NCI-H1417 (cell line): ENCODE data around the gene MMP24OS.

Experiments used
- DNase-seq, 3 experiments: peaks; one replicate each; lab custom pipeline; 2025; lab: John Stamatoyannopoulos, UW

Gene MMP24OS

GRCh38 chr20:35291654-35292503 lies 14.0 kb upstream of the MMP24OS start, which contains the start of gene FAM83C:
Gene FAM83C, minus strand, starts transcription at chr20:35292425. Its CDS starts 121 bp downstream, at chr20:35292304.
- DNase-seq, result no peak

DNA sequence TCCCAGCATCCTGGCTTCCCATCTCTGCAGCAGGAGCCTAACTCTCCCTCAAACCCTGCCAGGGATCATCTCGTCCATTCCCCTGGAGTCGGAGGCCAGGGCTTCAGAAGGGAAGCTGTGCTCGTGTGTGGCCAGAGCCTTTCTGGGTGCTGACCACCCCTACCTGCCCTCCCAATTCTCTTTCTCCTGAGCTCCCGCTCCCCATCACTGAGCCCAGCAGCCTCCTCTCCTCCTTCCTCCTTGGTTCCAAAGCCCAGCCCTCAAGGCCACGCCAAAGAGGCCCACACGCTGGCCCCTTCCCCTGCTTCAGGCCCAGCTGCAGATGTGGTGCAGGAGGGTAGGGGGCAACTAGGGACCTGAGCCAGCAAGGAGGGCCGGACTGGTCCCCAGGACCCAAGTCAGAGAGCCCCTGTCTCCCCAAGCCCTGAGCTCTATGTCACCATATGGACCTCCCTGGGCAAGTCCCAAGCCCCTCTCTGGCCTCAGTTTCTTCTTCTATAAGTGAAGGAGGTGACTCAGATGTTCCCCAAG lies 13.0 kb upstream of the MMP24OS start:
- no peak for DNase-seq

- no peak for DNase-seq
These were observed 12.4 kb upstream of the MMP24OS start for GRCh38 chr20:35290186-35290886.

- no peak for DNase-seq
These were observed 10.6 kb upstream of the MMP24OS start for GRCh38 chr20:35288325-35289060.

DNA sequence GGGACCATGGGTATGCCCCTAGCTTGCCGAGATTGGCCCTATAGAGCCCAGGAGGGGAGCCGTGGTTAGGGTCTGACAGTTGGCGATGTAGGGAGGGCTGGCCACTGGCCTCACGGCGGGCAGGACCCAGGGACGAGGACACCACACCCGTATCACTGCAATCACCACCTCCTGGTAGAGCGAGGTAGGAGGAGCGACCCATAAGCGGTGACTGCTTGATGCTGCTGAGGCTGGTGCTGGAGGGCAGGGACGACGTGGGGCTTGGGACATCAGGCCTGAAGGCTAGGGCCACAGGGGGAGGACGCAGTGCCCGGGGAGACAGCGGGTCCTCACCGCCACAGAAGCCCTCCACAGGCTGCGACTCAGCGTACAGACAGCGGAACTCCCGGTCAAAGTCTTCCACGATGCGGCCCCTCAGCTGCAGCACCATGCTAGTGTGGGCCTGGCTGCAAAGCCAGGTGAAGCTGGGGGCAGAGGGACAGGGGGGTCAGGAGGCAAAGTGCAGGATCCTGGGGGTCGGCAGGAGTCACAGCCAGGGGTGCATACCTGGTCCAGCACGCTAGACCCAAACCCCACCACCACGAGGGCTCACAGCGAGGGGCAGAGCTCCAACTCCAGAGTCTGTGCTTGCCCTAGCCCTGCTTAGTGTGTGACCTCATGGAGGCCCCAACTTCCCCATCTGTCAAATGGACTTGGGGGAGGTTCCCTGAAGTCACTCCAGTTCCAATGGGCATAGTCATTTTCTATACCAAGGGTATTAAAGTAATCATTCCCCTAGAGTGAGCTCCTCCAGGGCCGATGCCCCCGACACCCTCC lies 9.8 kb upstream of the MMP24OS start:
- DNase-seq, result no peak

DNA sequence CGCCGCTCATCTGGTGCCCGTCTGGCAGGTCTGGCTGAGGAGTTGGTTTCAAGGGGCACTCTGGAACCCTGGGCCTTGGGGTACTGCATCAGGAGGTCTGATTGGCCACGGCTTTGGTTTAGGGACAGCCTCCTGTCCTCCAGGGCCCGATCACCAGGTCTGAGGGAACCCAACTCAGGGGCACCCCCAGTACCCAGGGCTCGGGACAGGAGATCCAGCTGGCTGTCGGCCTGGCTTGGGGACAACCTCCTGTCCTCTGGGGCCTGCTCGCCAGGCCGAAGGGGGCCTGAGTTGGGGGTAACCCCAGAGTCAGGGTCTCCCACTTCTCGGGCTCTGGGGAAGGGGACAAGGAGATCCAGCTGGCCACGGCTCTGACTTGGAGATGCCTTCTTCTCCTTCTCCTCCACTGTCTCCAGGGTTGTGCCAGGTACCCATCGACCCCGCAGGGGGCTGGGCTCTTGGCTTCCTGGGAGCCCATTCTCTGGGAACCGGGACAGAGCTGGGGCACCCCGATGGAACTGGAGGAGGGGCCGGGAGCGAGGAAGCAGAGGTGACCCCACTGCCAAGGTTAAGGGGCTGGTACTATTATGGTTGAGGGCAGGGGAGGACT lies 9.1 kb upstream of the MMP24OS start:
- DNase-seq, result no peak

DNA sequence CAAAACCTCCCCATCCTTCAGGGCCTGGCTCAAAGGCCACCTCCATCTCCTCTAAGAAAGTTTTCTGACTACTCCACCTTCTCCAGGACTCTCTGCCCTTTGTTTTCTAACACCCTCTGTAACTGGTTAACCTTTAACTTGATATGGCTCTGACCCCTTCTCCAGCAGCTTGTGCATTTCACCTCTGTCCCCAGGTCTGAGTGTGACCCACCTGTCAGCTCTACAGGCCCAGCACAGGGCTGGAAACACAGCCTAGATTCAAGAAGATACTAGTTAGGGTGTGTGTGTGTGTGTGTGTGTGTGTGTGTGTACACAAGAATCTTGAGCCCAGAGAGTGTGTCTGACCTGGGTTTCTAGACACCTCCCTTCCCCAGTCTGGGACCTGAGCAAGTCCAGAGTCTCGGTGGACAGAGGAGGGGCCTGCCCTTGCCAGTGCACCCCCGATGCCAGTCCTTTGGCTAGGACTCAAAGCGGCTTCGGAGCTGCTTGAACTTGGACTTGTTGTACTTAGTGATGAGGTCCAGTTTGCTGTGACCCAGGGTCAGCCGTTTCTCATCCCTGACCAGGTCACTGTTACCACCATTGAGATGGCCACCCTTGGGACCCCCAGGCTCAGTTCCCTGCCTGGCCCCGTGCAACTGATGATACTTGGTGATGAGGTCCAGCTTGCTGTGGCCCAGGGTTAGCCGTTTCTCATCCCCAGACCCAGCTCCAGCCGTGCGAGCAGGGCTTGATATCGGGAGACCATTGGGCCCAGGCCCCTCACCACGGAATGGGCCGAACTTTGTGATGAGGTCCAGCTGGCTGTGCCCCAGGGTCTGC lies 8.4 kb upstream of the MMP24OS start:
- DNase-seq, result no peak

- DNase-seq, result no peak
These were observed 7.8 kb upstream of the MMP24OS start for GRCh38 chr20:35285806-35286076.

DNA sequence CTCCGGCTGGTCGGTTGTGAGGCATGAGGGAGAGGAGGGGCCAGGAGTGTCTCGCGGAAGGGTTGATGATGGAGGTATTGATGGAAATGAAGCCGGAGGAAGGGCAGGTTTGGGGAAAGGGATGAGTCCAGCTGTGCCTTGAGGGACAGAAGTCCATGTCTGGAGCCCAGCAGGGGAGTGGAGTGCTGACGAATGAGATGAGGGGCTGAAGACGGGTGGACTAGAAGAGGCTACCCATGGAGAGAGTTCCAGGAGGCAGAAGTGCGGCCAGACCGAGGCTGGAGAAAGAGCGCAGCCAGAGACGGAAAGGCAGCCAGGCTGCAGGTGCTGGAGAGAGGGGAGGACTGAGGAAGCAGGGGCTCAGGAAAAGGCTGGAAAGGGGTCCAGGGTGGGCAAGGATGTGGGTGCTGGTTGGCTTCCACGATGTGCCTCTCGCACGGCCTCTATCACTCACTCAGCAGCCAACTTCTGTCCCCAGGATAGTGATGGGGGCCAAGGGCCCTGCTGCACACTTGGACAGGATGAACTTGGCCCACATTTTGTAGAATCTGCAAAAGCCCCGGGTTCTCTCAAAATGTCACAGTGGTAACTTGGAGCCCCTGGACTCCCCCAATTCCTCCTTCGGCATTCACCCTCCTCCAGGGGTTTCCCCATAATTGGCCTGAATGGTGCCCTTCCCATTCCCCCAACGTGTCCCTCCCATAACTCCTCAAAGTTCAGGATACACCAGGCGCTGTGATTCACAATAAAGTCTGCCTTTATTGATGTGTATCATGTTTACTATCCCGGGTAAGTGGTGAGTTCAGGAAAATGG lies 7.3 kb upstream of the MMP24OS start:
- DNase-seq, result no peak

DNA sequence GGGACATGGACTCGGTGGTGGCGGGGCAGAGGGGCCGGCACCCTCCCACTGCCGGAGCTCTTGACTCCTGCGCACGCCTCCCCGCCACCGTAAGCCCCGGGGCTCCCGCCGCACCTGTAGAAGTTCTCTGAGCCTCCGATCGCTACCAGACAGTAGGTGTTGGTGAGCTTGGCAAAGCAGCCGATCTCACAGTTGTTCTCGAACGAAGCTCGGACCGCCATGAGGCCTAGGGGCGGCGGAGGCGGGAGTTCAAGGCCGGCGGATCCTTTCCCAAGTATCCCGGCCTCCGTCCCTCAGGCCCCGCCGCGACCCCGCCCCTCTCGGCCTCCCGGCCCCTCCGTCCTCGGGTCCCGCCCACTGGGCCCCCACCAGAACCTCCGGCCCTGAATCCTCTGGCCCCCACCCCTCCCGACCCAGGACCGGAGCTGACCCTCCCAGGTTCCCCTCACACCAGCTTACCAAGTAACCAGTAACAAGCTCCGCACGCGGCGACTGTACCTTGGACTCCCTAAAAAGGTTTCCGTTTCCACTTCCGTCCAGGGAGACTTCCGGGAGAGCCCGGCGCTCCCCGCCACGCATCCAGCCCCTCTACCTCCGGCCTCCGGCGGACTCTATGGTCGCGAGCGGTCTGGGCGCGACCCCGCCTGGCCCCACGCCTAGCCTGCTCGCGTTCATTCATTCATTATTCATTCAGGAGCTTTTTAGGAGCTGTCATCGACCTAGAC lies 6.5 kb upstream of the MMP24OS start, which contains the start of gene EIF6:
Gene EIF6 (minus strand): TSS at position 506 of the 725 bp plus-strand sequence. CDS start 285 bp downstream, at position 221.
- peak; percentile 91 to 93 (median 91) for DNase-seq

DNA sequence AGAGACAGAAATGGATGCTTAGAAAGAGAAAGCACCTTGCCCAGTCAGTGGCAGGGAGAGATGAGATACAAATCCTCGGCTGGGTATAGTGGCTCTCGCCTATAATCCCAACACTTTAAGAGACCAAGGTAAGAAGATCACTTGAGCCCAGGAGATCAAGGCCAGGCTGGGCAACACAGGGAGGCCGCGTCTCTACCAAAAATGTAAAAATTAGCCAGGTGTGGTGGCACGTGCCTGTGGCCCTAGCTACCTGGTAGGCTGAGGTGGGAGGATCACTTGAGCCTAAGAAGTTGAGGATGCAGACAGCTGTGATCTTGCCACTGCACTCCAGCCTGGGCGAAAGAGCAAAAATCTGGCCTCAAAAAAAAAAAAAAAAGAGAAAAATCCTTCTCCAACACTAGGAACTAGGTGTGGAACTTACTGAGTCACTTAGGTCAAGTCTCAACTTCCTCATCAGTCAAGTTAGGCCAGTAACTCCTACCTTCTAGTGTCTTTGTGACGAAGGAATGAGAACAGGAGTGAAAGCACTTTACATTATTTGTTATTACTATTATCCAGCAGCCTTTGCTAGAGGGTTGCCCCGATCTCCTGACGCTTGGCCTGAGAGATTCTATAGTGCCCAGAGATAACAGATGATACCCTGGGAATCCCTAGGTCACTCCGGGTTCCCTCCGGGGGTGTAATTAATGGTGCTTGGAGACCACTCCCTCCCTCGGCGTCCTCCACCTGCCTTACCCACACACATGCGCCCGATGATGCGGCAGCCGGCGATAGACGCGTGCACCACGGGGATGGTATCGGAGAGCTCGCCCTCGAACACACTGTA lies 5.7 kb upstream of the MMP24OS start:
- peak in 1 of 3 experiments; percentile 70 for DNase-seq

DNA sequence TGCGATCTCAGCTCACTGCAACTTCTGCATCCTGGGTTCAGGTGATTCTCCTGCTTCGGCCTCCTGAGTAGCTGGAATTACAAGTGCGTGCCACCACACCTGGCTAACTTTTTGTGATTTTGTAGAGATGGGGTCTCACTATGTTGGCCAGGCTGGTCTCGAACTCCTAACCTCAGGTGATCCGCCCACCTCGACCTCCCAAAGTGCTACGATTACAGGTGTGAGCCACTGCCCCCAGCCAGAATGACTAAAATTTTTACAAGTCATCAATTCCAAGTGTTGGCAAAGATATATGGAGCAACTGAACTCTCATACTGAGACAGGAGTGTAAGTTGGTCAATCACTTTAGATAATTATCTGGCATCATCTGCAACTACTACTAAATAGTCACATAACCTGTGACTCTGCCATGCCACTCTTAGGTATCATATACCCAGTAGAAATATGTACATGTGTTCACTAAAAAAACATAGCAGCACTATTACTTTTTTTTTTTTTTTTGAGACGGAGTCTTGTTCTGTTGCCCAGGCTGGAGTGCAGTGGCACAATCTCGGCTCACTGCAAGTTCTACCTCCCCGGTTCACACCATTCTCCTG lies 3.7 kb upstream of the MMP24OS start:
- no peak for DNase-seq

DNA sequence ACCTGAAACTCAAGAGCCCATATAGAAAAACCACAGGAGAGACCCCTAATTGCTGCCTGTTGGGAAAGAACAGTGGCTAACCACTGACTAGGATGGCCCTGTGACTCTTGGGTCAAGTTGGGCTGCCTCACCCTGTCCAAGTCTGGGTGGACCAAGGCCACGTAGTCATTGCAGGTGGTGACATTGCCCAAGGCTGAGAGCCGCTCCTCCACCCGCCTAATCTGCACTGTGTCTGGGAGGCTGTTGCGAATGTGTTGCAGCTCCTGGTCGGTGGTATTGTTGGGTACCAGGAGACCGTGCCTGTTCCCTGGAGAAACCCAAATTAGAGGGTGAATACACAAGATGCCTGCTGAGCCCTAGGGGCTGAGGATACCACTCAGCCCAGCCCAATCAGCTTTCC lies 2.6 kb upstream of the MMP24OS start:
- no peak for DNase-seq

- DNase-seq, result no peak
These were observed 1.7 kb upstream of the MMP24OS start for GRCh38 chr20:35279533-35280174.

DNA sequence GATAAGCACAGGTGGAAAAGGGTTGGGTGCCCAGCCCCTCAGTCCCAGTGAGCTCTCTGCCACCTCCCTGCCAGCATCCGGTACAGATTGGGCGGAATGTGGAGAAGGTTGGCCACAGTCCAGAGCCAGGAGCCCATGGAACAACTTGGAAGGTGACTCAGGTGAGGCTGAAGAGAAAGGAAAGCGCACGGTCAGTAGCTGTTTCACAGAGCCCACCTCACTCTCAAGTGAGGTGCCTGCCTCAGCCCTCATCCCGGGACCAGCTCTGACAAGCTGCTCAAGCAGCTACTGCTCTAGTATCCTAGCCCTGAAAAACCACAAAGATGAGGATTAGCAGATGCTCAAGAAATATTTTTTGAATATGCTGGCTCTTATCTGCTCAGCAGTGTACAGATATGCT lies 1.1 kb upstream of the MMP24OS start:
- peak in 1 of 3 experiments; percentile 11 for DNase-seq

- DNase-seq, result no peak
These were observed 795 bp downstream of the MMP24OS start for GRCh38 chr20:35277127-35277526.

- no peak for DNase-seq
These were observed 1.5 kb downstream of the MMP24OS start for GRCh38 chr20:35276408-35276807.
